ENCODE results near the gene TBX19.

DNA sequence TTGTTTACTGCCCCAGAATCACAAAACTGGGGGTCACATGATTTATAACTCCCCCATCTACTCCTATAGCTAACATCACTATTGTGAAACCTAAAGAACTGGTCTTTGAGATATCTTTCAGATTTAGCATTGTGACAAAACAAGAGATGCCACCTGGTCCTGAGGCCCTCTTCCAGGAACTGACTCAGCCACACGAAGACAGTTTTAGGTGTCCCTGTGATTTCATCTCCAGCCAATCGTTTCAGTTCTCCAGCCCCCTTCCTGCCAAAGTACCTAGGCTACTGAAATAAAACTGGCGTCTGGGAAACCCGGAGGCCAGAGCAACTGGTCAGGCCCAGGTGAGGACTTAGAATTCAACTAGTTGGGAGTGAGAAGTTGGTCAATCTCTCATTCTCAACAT lies 36.6 kb downstream of the TBX19 start:
- TF ChIP-seq, protein P1, sequence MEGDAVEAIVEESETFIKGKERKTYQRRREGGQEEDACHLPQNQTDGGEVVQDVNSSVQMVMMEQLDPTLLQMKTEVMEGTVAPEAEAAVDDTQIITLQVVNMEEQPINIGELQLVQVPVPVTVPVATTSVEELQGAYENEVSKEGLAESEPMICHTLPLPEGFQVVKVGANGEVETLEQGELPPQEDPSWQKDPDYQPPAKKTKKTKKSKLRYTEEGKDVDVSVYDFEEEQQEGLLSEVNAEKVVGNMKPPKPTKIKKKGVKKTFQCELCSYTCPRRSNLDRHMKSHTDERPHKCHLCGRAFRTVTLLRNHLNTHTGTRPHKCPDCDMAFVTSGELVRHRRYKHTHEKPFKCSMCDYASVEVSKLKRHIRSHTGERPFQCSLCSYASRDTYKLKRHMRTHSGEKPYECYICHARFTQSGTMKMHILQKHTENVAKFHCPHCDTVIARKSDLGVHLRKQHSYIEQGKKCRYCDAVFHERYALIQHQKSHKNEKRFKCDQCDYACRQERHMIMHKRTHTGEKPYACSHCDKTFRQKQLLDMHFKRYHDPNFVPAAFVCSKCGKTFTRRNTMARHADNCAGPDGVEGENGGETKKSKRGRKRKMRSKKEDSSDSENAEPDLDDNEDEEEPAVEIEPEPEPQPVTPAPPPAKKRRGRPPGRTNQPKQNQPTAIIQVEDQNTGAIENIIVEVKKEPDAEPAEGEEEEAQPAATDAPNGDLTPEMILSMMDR (IDR thresholded peaks at IDR 0.05): no peak
- TF ChIP-seq POLR2AphosphoS5 (IDR thresholded peaks at IDR 0.05; ENCODE audit: insufficient read depth in 1 of 2, low read depth in 1 of 2) (no peak), POLR2A (IDR thresholded peaks at IDR 0.05) (no peak)

All from vagina (tissue), 2 donors.